Glomerular visceral epithelial cell (primary cell): Measurements from ENCODE around the gene RAPGEF6.
"Not testable (repeated sequence)": the region's sequence is repeated elsewhere in the genome, so short reads cannot be mapped to it uniquely, and the experiment has no call there.

ENCODE experiments used
- DNase-seq: peaks from one replicate; pipeline ENCODE4 v3.0.0-alpha.2; 2016; ENCODE audit errors: extremely low spot score

RAPGEF6 gene

DNA sequence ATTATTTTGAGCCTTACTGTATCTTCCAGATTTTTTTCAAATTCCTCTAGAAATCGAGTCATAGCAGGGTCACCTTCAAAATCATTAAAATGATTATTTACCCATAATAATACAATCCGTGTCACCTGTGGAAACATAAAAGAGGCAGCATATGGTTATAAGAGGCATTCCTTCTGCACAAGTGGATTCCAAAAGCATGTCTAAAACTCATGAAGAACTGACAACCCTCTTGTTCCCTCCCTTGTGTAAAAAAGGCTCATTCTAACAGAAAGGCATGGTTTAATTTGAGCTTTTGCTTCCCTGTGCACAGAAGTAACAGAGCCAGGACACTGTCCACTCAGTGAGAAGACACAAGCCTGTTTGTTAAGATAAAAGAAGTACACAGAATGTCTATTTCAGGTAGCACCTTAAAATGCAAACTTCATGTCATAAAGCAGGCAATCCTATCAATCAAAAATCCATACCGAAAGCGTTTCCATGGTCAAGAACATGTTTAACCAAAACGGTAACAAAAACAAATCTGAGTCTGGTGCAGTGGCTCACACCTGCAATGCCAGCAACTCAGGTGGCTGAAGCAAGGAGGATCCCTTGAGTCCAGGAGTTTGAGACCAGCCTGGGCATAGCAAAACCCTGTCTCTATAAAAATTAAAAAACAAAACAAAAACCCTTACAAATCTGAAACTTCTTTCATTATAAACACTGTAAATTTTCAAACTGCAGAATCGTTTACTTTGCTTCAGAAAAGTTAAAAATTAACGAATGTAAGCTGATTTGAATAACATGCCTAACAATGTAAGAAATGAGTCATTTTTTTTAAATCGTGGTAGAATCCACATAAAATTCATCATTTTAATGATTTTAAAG lies 139.3 kb downstream of the RAPGEF6 start:
- DNase-seq, result no peak

DNA sequence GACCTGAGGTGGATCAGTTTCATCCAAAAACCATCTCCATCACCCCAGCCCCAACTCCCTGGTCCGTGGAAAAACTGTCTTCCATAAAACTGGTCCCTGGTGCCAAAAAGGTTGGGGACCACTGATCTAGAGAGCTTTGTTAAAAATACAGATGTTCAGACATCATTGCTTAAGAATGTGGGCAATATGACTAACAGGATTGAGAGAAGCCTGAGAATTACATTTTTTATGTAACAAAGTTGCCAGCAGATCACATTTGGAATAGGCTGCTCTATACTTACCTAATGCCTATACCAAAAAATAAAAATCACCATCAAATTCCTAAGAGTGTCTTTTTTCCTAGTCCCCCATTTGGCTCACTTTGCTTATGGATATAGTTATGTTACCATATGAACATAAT lies 143.3 kb downstream of the RAPGEF6 start:
- no peak for DNase-seq

DNA sequence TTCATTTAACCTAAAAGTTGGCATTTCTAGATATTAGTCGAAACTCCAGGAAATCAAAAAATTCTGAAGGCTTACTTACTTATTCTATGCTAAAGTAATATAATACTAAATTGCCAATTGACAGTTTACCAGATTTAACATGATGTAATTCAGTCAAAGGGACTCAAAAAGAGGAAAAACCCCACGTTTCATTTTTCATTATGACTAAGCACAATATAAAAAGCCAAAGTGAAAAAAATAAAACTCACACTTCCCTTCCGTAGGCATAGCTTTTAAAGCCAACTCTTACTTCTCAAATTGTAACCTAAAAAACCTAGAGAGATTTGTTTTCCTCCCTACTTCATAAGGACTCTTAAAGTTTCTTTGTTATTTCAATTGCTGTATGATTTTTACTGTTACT lies 146.6 kb downstream of the RAPGEF6 start:
- no peak for DNase-seq

DNA sequence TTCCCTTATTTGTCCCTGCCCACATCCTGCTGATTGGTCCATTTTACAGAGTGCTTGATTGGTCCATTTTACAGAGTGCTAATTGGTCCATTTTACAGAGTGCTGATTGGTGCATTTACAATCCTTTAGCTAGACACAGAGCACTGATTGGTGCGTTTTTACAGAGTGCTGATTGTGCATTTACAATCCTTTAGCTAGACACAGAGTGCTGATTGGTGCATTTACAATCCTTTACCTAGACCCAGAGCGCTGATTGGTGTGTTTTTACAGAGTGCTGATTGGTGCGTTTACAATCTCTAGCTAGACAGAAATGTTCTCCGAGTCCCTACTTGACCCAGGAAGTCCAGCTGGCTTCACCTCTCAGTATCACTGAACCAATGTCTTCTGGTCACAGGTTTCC lies 147.7 kb downstream of the RAPGEF6 start:
- not testable (repeated sequence) for DNase-seq

DNA sequence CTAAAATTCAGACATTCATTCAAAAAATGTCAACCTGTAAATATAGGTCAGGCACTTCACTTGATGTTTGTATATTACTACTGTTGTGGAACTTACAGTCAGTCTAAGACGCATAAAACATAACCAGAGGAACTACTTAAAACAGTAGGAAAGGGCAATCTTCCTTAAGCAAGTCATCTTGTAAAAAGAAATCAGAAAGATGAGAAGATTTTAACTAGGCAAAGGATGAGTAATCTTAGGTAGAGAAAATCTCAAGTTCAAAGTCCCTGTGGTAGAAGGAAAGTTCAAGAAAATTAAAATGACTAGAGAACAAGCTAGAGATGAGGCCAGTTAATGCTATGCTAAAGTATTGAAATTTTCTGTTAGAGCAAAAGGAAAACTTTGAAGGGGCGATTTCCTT lies 152.4 kb downstream of the RAPGEF6 start:
- DNase-seq, result no peak

DNA sequence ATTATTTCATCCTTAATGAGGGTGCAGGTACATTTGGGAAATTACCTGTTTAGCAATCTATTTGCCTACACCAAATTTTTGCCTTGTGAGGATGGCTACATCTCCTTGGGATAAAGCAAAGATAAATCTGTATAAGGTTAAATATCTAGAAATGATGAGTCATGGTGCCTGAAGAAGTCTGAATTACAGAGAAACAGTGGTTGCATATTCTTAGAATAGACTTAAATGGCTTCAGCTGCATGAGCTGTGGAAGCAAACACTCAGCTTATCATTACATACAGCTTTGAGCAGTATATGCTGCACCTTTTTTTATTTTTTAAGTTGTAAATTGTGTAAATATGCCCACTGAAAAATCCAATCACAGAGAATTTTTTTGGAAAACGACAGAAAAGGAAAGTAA lies 153.5 kb downstream of the RAPGEF6 start:
- DNase-seq, result no peak

DNA sequence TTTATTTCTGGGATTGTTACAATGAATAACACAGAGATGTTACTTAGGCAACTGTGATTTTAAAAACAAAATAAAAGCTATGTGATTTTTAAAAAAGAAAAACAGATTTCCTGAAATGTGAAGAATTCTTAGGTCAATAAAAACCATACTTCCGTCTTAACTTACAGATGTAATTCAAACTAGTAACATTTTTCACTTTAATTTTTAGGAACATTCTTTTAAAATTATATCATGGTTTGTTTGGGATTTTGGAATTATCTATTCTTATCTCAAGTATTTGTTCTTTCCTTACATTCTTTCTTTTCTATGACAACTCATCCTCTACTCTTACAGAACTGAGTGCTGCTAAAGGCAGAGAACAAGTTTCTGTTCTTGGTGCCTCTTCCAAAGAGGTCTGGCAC lies 159.5 kb downstream of the RAPGEF6 start:
- DNase-seq, result no peak

DNA sequence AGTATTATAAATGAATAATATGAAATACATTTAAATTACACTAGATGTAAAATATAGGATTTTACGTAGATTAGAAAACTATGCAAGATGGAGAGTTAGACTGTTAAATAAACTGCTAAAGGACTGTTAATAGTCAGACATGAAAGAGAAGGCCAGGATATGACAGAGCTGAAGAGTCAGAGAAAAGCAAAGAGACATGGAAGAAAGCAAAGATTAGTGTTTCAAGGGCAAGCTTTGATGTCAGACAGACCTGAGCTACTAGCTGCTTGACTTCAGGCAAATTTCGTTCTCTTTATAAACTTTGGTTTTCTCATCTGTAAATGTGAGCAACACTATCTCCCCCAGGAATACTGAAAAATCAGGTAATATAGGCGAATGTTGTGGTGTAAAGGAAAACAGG lies 161.3 kb downstream of the RAPGEF6 start:
- no peak for DNase-seq

DNA sequence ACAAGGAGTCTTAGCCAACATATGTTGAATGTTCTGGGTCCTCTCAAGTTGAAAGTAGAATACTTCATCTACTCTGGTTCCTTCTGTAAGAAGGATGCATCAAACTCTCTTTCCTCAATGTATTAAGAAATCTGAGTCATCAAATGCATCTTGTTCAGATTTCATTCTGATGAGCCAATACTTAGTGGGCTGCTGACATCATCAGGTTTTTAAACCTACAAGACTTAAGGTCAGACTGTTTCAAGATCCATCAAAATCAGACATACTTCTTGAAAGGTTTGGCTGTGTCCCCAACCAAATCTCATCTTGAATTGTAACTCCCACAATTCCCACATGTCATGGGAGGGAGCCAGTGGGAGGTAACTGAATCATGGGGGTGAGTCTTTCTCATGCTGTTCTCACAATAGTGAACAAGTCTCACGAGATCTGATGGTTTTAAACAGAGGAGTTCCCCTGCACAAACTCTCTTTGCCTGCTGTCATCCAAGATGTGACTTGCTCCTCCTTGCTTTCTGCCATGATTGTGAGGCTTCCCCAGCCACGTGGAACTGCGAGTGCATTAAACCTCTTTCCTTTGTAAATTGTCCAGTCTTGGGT lies 168.8 kb downstream of the RAPGEF6 start:
- DNase-seq, result peak; percentile 31

DNA sequence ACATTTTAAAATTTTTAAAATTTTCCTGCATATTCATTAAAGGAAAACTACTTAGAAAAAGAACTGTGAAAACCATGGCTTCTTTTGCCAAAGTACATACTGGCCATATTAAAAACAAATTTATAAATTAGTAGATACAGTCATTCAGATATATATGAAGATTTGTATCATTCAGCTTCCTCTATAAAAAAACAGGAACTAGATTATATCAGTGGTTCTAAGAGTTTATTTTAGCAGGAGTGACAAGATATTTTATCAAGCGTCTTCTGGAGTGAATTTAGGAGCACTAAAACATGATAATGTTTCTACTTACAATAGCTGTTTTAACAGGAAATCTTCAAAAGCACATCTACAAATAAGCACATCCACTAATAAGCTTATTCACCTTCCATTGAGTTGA lies 171.4 kb downstream of the RAPGEF6 start:
- DNase-seq, result no peak

DNA sequence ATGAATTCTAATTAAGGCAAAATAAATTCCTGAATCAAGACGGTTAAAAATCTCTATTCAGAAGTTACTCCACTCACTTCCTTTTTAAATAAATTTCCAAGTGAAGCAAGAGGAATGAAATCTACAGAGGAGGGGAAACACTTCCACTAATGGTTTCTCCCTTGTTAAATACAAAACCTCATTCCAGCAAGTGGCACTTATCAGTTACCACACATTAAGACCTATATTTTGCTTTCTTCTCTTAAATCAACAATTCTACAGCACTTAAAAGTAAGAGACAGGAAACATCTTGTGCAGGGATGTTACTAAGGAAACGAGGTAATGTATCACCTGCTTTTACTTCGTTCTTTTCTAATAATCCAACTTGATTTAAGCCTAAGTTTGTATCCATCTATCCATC lies 172.6 kb downstream of the RAPGEF6 start:
- no peak for DNase-seq

DNA sequence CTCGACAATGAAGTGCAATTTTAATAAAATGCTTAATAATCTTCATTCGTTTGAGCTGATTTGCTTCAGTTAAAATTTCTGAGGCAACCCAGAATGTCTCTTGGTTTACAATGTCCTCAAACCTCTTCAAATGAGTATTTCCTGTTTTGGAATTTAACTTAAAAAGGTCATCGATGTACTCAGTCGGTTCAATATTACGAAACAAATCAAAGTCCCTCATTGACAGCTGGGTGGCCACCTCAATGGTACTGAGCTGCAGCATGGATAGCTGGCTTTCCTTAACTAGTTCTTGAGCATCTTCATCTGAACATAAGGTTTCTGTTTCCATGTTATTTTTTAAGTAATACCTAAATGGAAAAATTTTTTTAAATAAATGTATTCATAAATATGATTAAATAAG lies 173.3 kb downstream of the RAPGEF6 start:
- DNase-seq, result no peak

DNA sequence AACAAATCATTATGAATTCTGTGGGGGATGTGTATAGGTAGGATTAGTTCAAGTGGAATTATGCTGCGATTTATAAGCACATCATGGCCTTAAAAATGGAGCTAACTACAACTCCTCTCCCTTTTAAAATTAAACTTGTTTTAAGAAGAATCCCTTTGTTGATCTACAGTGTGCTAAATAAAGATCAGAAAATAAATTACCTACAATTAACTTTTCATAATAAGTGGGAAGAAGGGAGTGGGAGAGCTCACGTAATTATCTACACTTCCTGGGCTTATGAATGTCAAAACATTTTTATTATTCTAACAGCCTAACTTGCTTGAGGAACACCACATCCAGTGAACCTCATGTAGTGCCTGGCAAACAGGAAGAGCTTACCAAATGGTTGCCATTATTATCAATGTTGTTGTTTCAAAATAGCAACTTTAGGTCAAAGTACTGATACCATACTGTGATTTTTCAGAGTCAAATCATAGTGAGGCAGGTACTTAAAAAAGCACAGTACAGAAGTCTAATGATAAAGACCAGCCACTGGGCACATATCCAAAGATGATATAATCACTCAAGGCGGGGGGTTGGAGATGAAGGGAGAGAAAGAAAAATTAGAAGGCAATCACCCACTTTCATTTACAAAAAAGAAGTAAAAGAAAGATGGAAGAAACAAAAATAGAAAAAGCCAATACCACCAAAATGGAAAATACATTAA lies 174.0 kb downstream of the RAPGEF6 start:
- no peak for DNase-seq

DNA sequence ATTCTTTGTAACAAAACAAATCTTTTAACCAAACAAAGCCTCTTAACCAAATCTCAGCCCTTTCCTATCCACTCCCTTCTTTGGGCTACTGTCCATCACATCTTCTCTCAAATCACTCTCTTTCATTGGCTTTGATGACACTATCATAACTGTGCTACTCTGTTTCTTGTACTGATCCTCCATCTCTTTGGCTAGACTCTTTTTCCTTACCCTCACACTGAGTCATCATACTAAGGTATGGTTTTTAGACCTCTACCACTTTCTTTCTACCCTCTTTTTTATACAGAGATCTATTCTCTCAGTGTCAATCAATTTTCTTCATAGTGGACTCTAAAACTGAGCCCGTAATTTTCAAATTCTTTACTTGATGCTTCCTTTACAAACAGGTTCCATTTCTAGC lies 174.9 kb downstream of the RAPGEF6 start:
- no peak for DNase-seq

DNA sequence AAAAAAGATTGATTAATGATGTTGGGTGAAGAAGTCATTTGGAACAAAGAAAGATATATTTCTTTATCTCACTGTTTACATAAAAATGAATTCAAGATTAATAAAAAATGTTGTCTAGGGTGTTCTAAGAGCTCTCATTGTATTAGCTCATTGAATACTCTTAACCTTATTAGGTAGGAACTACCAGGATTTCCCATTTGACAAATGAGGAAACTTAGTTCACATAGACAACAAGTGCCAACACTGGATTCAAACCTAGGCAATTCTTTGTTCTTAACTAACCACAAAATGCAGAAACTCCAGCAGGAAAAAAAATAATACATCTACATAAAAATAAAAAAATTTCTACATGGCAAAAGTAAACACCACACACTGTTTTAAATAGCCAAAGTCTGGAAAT lies 175.8 kb downstream of the RAPGEF6 start:
- no peak for DNase-seq

DNA sequence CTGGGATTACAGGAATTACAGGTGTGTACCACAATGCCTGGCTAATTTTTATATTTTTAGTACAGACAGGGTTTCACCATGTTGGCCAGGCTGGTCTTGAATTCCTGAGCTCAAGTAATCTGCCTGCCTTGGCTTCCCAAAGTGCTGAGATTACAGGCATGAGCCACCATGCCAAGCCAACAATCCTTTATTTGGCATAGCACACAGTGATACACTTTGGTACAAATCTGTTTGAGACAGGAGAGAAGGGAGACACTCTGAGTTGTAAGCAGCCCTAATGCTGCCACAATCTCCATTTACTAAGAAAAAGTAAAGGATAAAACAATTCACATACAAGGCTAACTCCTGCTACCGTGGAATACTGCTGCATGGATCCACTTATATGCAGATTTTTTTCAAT lies 177.8 kb downstream of the RAPGEF6 start:
- DNase-seq, result no peak

DNA sequence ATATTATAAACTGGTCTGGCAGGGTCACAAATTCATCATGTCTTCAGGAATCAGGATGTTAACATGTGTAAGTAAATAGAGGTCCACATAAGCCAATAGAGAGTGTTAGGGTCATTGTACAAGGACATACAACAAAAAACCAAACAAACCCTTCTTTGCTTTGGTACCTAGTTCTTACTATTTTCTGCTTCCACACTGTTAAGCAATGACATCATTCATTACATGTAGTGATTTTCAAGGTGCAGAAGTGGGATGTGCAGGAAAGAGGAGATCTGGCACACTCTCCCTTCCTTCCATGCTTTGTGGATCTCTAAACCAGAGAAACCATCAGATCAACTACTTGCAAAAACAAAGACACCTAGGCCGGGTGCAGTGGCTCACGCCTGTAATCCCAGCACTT lies 184.1 kb downstream of the RAPGEF6 start:
- DNase-seq, result no peak

DNA sequence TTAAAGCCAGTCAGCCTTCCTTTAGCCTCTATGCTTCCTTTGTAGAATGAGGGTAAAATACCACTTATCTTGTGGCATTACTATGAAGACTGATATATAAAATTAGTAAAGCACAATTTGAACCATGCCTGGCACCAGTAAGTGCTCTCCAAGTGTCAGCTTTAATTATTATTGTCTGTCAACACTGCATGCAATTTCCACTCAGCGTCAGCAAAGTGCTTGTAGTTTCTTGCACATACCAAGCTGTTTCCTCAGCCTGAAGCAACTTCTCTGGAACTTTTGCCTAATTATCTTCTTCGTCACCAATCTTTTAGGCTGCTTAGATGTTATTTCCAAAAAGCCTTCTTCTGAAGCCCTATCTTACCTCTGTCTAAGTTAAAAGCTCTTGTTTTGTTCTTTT lies 193.8 kb downstream of the RAPGEF6 start:
- DNase-seq, result no peak

DNA sequence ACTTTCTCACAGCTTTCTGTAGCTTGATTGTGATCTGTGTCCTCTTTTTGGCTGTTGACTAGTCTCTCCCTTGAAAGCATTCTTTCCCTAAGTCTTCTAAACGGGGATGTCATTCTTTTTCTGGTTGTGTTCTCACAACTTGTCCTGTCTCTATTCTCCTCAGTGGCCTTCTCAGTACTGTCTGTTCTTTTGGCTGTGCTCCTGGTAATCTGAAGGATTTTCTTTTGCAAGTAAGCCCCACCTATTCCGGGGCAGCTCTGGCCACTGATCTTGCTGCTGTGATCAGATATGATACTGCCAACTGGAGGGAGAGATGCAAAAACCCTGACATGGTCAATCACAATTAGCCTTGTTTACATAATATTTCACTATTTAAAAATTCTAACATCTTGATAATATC lies 198.9 kb downstream of the RAPGEF6 start:
- no peak for DNase-seq

DNA sequence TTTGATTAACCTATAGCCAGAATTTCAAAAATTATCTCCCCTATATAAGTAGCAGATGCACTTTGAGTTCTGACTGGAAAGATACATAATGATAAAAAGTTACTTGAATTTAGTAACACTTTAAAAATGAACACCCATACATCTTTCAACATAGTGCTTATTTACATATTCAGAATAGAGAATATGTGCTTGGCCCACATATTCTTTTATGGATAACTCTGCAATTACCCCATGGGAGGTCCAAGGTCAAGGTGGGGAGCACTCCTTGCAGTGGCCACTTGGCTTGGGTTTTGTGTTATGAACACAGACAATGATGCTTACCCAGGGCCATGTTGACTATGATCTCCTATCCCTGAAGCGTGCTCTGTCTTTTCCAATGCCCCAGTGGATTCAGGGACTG lies 201.9 kb downstream of the RAPGEF6 start:
- no peak for DNase-seq

DNA sequence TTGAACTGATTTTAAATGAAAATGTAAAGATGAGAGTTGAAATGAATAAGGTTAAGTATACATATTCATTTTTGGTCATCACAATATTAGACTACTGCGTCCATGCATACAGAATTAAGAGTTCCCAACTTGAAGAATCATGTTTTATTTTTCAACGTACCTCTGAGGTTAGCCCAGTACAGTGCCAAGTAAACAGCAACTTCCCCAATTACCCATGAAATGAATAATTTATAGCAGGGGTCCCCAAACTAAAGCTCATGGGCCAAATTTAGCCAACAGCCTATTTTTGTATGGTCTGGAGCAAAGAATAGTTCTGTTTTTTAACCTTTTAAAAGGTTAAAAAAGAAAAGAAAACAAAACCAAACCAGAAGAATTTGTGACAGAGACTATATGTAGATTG lies 203.2 kb downstream of the RAPGEF6 start:
- no peak for DNase-seq

DNA sequence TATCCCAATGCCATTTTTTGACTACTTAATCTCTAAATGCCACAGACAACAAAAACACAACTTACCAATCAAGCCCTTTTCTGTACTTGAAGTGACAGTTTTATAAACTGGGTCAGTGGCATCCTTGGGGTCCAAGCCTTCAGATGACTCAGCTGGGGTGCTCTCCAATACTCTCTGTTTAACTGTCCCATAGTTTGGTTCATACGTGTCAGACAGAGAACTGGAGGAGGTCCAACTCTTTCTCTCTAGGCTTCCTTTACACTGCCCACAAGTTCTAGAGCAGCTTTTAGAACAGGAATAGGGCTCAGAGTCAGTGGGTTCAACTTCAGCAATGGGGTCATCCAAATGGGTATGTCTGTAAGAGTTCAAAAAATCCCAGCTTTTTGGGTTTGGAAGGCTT lies 204.2 kb downstream of the RAPGEF6 start:
- DNase-seq, result no peak

DNA sequence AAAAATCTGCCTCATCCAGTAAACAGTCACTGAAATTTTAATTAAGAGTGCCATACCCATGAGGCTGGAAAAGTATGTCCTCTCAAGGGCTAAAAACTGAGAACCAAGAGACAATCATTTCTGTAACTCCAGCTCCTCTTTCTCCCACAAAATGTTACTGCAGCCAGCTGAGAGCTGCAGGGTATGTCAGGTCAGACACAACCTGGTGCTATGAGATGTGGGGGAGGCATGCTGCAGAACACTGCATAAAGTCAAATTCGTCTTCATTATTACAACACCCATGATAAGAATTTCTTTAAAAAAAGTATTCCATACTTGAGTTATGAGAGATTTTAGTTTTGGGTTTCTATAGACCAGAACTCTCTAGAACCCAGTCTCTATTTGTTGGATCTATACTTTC lies 209.0 kb downstream of the RAPGEF6 start:
- DNase-seq, result no peak
